Psoas muscle (tissue), 8 donors: ENCODE results near the gene ATP5IF1. TPM values are rescaled to one million over a fixed set of nuclear protein-coding genes. Genes with fewer than 3 reads are reported as not detected.

ENCODE experiments used
- ATAC-seq, 4 donors: fragments of 200-7000 bp; cut with Tn5 transposase; one replicate each; pipeline ENCODE4 v1.9.1; 2020; ENCODE audit warnings: moderate library complexity in 3 of 4, mild to moderate bottlenecking in 2 of 4
- DNase-seq, 2 donors: peaks; one replicate each; pipeline ENCODE4 v3.0.0-alpha.2; 2020
- H3K27ac ChIP-seq: fragments of 200-600 bp; one replicate; pipeline ENCODE4 v1.8.0; 2022
- H3K27me3 ChIP-seq, 3 donors: fragments of 200-600 bp in 1 of 3; one replicate each; pipeline versions ENCODE4 v1.6.1 to v1.8.0; 2013 to 2022; ENCODE audit warnings: low read length in 2 of 3, mild to moderate bottlenecking in 2 of 3, moderate library complexity in 1 of 3; ENCODE audit not compliant: insufficient read depth in 3 of 3
- H3K36me3 ChIP-seq, 2 donors: fragments of 200-600 bp in 1 of 2; one replicate each; pipeline versions ENCODE4 v1.6.1 to v1.8.0; 2013 to 2022; ENCODE audit warnings: low read depth in 1 of 2, mild to moderate bottlenecking in 1 of 2, moderate library complexity in 1 of 2; ENCODE audit not compliant: insufficient read depth in 1 of 2
- H3K4me1 ChIP-seq: fragments of 200-600 bp; one replicate; pipeline ENCODE4 v1.8.0; 2022
- H3K4me3 ChIP-seq: fragments of 200-600 bp; one replicate; pipeline ENCODE4 v1.8.0; 2022; ENCODE audit warnings: mild to moderate bottlenecking
- H3K9me3 ChIP-seq: fragments of 200-600 bp; one replicate; pipeline ENCODE4 v1.8.0; 2022
- WGBS, 3 donors: extraction: QIAGEN DNeasy Blood & Tissue Kit; methylation state at CpG; one replicate each; pipeline versions ENCODE4 v1.1.6 to v1.1.7; 2013; 5-methylcytosine and 5-hydroxymethylcytosine counted together
- intact Hi-C, 2 donors: fragments of 100-400 bp; cut with DNase I; formaldehyde crosslinking; loops; one replicate each; pipeline versions ENCODE4 v1.11.0 to v1.14.2; 2022
- polyA plus RNA-seq, 3 donors: library from polyadenylated mRNA; stranded (reverse); fragments of 200-250 nt; gene quantifications; one replicate each; pipeline ENCODE4 v1.2.3, GENCODE V29; 2013
- total RNA-seq, 4 donors: library from RNA; stranded (reverse); fragmentation: NEBNext Ultra II Directional in 2 of 4; extraction: Animal tissue kit (Norgen Biotek cat#: 25700) in 2 of 4; gene quantifications; one replicate each; pipeline versions ENCODE4 v1.2.1 to v1.2.4, GENCODE V29; 2021 to 2023
- TF ChIP-seq, protein P1 (sequence below): fragments of 200-600 bp; IDR thresholded peaks from one replicate; pipeline ENCODE4 v1.8.0; 2022; ENCODE audit warnings: antibody characterized with exemption
- donor health status: healthy with polysubstance abuse.
- donor health status: DM: no; HTN: no; CAD: no; lungs with moderate emphysema.
- donor health status: Bipolar disorder and iron deficiency.
- donor health status: healthy.
- donor health status: DM: yes; HTN: yes; CAD: no.
- donor health status: DM: no; HTN: no; CAD: no.
- donor health status: DM: no; HTN: no; CAD: no.
- donor health status: DM: yes; HTN: yes; CAD: no.

ATP5IF1 gene
- total and polyA plus RNA-seq, 7 donors: 124 to 332 (median 219) TPM

DNA sequence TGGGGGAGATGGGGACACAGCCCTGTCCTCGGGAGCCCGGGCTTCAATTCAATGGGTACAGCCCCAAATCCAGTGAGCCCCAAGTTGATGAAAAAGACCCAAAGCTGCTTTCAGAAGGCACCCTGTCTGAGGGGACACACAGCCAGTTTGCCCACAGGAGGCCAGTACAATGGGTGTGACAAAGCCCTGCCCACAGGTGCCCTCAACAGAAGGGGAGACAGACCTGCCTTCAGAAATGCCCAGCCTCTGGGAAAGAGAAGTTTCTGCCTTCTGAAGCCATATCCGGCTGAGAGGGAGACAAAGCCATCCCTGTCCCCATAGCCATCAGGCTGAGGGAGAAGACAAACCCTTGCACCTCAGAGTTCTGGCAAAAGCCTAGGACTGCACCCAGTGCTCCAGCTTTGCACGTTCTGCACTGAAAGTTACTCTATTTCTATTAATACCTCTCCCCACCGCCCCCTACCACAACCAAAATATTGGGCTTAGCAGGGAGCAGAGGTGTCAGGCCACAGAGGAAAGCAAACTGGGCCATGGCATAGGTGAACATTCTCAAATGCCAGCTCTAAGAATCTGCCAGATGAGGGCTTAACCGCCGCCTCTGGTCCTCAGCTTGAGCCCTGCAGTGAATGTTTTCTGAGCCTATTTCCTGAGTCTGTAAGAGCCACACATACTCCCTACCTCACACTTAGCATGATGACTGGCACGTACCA is 41.4 kb upstream of the ATP5IF1 start:
- WGBS, 3 donors: 73 to 82% (median 78%) methylated on average over 8 of the region's 8 CpGs
- no peak overlapping the region for H3K4me3 ChIP-seq
- H3K36me3 ChIP-seq: peaks cover 1 to 17% of the 10 kb centered on the region in 2 donors
- TF ChIP-seq, protein P1, sequence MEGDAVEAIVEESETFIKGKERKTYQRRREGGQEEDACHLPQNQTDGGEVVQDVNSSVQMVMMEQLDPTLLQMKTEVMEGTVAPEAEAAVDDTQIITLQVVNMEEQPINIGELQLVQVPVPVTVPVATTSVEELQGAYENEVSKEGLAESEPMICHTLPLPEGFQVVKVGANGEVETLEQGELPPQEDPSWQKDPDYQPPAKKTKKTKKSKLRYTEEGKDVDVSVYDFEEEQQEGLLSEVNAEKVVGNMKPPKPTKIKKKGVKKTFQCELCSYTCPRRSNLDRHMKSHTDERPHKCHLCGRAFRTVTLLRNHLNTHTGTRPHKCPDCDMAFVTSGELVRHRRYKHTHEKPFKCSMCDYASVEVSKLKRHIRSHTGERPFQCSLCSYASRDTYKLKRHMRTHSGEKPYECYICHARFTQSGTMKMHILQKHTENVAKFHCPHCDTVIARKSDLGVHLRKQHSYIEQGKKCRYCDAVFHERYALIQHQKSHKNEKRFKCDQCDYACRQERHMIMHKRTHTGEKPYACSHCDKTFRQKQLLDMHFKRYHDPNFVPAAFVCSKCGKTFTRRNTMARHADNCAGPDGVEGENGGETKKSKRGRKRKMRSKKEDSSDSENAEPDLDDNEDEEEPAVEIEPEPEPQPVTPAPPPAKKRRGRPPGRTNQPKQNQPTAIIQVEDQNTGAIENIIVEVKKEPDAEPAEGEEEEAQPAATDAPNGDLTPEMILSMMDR: no peak
- H3K4me1 ChIP-seq: no peaks in the 10 kb centered on the region
- H3K27ac ChIP-seq: no peak overlapping the region
- no peak for ATAC-seq
- H3K9me3 ChIP-seq: no peaks in the 10 kb centered on the region
- intact Hi-C loops: no loop called here
- DNase-seq: peak in 1 of 2 donors; percentile 28
- no peaks in the 10 kb centered on the region for H3K27me3 ChIP-seq

DNA sequence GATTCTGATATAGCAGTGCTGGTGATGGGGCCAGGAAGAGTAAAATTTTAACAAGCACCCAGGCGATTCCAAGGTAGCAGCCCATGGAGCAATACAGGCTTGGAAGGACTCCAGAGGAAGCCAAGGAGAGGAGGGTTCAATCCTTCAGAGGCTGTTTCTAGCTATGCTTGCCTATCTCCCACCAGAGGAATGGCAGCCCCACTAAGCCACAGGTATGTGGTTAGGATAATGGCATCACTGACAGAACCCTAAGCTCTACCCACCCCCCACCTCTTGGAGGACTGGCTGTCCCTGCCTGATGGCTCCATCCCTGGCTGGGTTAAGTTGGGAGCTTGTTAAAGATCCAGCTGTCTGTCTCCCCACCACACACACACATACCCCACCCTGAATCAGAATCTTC is 40.1 kb upstream of the ATP5IF1 start:
- Histone ChIP-seq H3K27ac (no peak overlapping the region), H3K36me3 (peaks cover 5 to 30% of the 10 kb centered on the region in 2 donors), H3K4me1 (no peaks in the 10 kb centered on the region), H3K9me3 (no peaks in the 10 kb centered on the region), H3K4me3 (no peak overlapping the region), H3K27me3 (no peaks in the 10 kb centered on the region)
- DNase-seq (no peak), ATAC-seq (no peak)
- TF ChIP-seq, protein P1: no peak
- WGBS, 3 donors: 94% methylated on average over 1 of the region's 1 CpG
- intact Hi-C loops: no loop called here

DNA sequence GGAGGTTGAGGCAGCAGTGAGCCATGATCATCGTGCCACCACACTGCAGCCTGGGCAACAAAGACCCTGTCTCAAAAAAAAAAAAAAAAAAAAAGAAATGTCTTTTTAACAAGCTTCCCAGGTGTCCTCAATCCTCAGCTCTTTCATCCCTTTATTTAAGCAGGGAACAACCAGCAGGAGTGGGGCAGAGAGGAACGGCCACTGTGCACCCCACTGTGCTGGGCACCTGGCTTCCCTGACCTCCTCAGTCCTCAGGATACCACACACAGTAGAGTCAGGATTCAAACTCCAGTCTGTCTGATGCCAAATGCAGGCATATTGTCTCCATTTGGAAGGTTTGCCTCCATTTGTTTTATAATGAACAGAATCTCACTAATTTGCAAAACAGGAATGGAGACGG is 39.6 kb upstream of the ATP5IF1 start:
- H3K4me1 ChIP-seq: no peaks in the 10 kb centered on the region
- no peak for DNase-seq
- TF ChIP-seq, protein P1: no peak
- no peaks in the 10 kb centered on the region for H3K9me3 ChIP-seq
- H3K4me3 ChIP-seq: no peak overlapping the region
- H3K27me3 ChIP-seq: no peaks in the 10 kb centered on the region
- intact Hi-C loops: no loop called here
- 62 to 74% (median 67%) methylated on average over 3 of the region's 3 CpGs for WGBS, 3 donors
- no peak overlapping the region for H3K27ac ChIP-seq
- peaks cover 5 to 35% of the 10 kb centered on the region in 2 donors for H3K36me3 ChIP-seq
- ATAC-seq: no peak

DNA sequence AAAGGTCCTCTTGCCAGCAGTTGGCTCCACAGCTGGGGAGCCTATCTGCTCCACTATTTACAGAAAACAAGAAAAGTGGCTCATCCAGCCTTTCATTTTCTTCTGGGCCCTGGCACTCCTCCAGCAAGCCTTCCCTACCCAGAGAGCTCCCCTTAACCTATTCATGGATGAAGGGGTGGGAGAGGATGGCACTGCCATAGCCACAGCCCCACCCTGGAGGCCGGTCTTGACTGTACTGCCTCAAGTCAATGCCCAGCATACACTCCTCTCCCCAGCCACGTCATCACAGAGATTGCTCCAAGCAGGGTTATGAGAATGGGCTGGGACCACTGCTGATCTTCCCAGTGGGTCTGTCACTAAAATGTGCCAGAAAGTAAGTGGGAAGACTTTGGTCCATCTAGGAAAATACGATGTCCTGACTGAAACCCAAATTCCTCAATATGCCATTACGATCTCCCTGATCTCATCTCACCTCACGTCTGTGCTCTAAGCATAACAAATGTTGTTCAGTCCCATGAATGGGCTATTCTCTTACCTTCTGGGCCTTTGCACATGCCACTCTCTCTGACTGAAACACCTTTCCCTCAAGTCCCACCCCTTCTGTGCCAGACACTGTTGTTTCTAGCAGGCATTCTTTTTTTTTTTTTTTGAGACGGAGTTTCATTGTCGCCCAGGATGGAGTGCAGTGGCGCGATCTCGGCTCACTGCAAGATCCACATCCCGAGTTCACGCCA is 38.1 kb upstream of the ATP5IF1 start:
- no peak for ATAC-seq
- H3K27me3 ChIP-seq: no peaks in the 10 kb centered on the region
- H3K36me3 ChIP-seq: peaks cover 8 to 51% of the 10 kb centered on the region in 2 donors
- 88 to 93% (median 89%) methylated on average over 12 of the region's 12 CpGs for WGBS, 3 donors
- no peaks in the 10 kb centered on the region for H3K4me1 ChIP-seq
- TF ChIP-seq, protein P1: no peak
- H3K9me3 ChIP-seq: no peaks in the 10 kb centered on the region
- intact Hi-C loops: no loop called here
- no peak overlapping the region for H3K27ac ChIP-seq
- DNase-seq: no peak
- H3K4me3 ChIP-seq: no peak overlapping the region
